Hepatocyte (in vitro differentiated cells): Measurements from ENCODE around the gene MAPKAP1. TPM values are rescaled to one million over a fixed set of nuclear protein-coding genes. Genes with fewer than 3 reads are reported as not detected.

Experiments used
- DNase-seq: peaks from one replicate; pipeline ENCODE4 v3.0.0-alpha.2; 2016; ENCODE audit warnings: low spot score
- H2AFZ ChIP-seq: fragments of 200-600 bp; sonication (generic); 2 replicates; pipeline ENCODE4 v1.6.0; 2016; ENCODE audit warnings: antibody characterized with exemption, mild to moderate bottlenecking
- H3K27ac ChIP-seq: fragments of 200-600 bp; sonication (generic); 2 replicates; pipeline ENCODE4 v1.5.1; 2016; ENCODE audit warnings: mild to moderate bottlenecking
- H3K27me3 ChIP-seq: fragments of 200-600 bp; sonication (generic); 2 replicates; pipeline ENCODE4 v1.6.1; 2016
- H3K36me3 ChIP-seq: fragments of 200-600 bp; sonication (generic); replicated peaks from 2 replicates; pipeline ENCODE4 v1.5.1; 2016; ENCODE audit warnings: low read depth; ENCODE audit not compliant: insufficient read depth
- H3K4me1 ChIP-seq: fragments of 200-600 bp; sonication (generic); 2 replicates; pipeline ENCODE4 v1.5.1; 2016; ENCODE audit warnings: mild to moderate bottlenecking, moderate library complexity; ENCODE audit not compliant: insufficient read depth
- H3K4me2 ChIP-seq: fragments of 200-600 bp; sonication (generic); 2 replicates; pipeline ENCODE4 v1.6.0; 2016
- H3K4me3 ChIP-seq: fragments of 200-600 bp; sonication (generic); 2 replicates; pipeline ENCODE4 v1.5.1; 2016; ENCODE audit warnings: mild to moderate bottlenecking
- H3K79me2 ChIP-seq: fragments of 200-600 bp; sonication (generic); 2 replicates; pipeline ENCODE4 v1.6.0; 2017; ENCODE audit warnings: mild to moderate bottlenecking
- H3K9me2 ChIP-seq: fragments of 200-600 bp; sonication (generic); replicated peaks from 2 replicates; pipeline ENCODE4 v1.6.0; 2017; ENCODE audit warnings: mild to moderate bottlenecking; ENCODE audit not compliant: insufficient read depth
- H3K9me3 ChIP-seq: fragments of 200-600 bp; sonication (generic); 2 replicates; pipeline ENCODE4 v1.5.1; 2016; ENCODE audit warnings: low read depth, mild to moderate bottlenecking
- H4K20me1 ChIP-seq: fragments of 200-600 bp; sonication (generic); 2 replicates; pipeline ENCODE4 v1.6.0; 2016; ENCODE audit warnings: mild to moderate bottlenecking; ENCODE audit not compliant: insufficient read depth, poor library complexity, severe bottlenecking
- EZH2 ChIP-seq: fragments of 200-600 bp; sonication (generic); IDR thresholded peaks from 2 replicates; pipeline ENCODE4 v1.6.1; 2016; ENCODE audit warnings: antibody characterized with exemption, mild to moderate bottlenecking, borderline replicate concordance
- EZH2phosphoT487 ChIP-seq: fragments of 200-600 bp; sonication (generic); IDR thresholded peaks from one replicate; pipeline ENCODE4 v1.6.1; 2018; ENCODE audit warnings: antibody characterized with exemption, mild to moderate bottlenecking, low read depth, moderate library complexity; ENCODE audit not compliant: unreplicated experiment, severe bottlenecking
- WGBS: methylation state at CpG from one replicate; pipeline ENCODE4 v1.1.6; 2016; ENCODE audit warnings: low lambda C conversion rate; ENCODE audit errors: missing lambda C conversion rate; 5-methylcytosine and 5-hydroxymethylcytosine counted together
- polyA plus RNA-seq: library from polyadenylated mRNA; unstranded; fragments of >200 nt; fragmentation: Nextera tagmentation; extraction: Ambion mirVana; gene quantifications from 2 replicates; pipeline ENCODE4 v1.2.1, GENCODE V29; 2016
- total RNA-seq: library from RNA; depleted of rRNA; stranded (reverse); fragments of >200 nt; gene quantifications from 2 replicates; pipeline ENCODE4 v1.2.3, GENCODE V29; 2014
- TF ChIP-seq, protein P1 (sequence below): fragments of 200-600 bp; sonication (generic); IDR thresholded peaks from 2 replicates; pipeline ENCODE4 v1.5.1; 2016; ENCODE audit warnings: antibody characterized with exemption, mild to moderate bottlenecking; ENCODE audit not compliant: poor library complexity

MAPKAP1 gene
- total and polyA plus RNA-seq, 2 experiments from 2014 or later = 74.5 to 79.4 TPM

DNA sequence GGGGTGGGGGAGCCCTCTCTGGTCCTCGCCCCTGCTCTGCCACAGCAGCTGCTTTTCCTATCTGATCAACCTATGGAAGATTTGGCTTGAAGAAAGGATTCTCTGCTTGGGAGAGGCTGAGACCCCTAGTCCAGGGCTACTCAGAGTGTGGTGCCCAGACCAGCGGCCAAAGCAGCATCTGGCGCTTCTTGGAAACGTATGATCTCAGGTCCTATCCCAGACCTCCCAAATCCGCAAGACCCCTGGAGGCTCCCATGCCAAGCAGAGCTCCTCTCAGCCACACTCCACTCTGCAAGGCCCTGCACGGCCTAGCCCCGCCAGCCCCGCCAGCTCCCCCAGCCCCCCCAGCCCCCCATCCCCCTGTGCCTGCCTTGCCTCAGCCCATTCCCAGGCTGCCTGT lies 263.6 kb downstream of the MAPKAP1 start:
- 96% methylated on average over 7 of the region's 8 CpGs for WGBS

DNA sequence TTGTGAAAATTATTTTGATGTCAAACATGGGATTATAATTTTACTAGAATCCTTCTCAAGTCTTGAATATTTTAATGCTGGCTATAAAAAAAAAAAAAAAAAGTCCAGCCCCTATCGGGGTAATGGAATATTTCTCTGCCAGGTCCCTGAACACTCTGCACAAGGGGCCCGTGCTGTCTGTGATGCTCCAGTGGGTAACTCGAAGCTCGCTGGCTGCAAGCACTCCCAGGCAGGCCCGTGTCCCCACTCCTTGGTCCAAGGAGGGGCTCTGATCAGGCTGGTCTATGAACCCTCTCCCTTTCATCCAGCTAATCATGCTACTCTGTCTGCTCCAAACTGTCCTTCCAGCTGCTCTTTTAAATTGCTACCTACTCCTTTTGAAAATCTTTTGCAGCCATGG lies 264.6 kb downstream of the MAPKAP1 start:
- TF ChIP-seq EZH2 (no peak), EZH2phosphoT487 (no peak)
- TF ChIP-seq, protein P1, sequence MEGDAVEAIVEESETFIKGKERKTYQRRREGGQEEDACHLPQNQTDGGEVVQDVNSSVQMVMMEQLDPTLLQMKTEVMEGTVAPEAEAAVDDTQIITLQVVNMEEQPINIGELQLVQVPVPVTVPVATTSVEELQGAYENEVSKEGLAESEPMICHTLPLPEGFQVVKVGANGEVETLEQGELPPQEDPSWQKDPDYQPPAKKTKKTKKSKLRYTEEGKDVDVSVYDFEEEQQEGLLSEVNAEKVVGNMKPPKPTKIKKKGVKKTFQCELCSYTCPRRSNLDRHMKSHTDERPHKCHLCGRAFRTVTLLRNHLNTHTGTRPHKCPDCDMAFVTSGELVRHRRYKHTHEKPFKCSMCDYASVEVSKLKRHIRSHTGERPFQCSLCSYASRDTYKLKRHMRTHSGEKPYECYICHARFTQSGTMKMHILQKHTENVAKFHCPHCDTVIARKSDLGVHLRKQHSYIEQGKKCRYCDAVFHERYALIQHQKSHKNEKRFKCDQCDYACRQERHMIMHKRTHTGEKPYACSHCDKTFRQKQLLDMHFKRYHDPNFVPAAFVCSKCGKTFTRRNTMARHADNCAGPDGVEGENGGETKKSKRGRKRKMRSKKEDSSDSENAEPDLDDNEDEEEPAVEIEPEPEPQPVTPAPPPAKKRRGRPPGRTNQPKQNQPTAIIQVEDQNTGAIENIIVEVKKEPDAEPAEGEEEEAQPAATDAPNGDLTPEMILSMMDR = no peak
- WGBS = 85% methylated on average over 5 of the region's 5 CpGs
- H3K27ac ChIP-seq = no peak overlapping the region
- H2AFZ ChIP-seq = no peak overlapping the region
- H3K36me3 ChIP-seq = no peaks in the 10 kb centered on the region
- no peak for DNase-seq
- no peaks in the 10 kb centered on the region for H3K9me3 ChIP-seq
- H3K4me3 ChIP-seq = no peak overlapping the region
- no peak overlapping the region for H3K4me2 ChIP-seq
- H3K9me2 ChIP-seq = no peaks in the 10 kb centered on the region
- no peaks in the 10 kb centered on the region for H3K4me1 ChIP-seq
- H3K79me2 ChIP-seq = no peaks in the 10 kb centered on the region
- H3K27me3 ChIP-seq = no peaks in the 10 kb centered on the region
- no peaks in the 10 kb centered on the region for H4K20me1 ChIP-seq

More for the DNA sequence above, 263.6 kb downstream of the MAPKAP1 start:
- H3K79me2 ChIP-seq = no peaks in the 10 kb centered on the region
- DNase-seq = no peak
- H3K4me1 ChIP-seq = no peaks in the 10 kb centered on the region
- H4K20me1 ChIP-seq = no peaks in the 10 kb centered on the region
- H3K9me2 ChIP-seq = no peaks in the 10 kb centered on the region
- no peak for TF ChIP-seq EZH2phosphoT487
- TF ChIP-seq, protein P1 = no peak
- TF ChIP-seq EZH2 = no peak
- no peaks in the 10 kb centered on the region for H3K9me3 ChIP-seq
- no peak overlapping the region for H2AFZ ChIP-seq
- no peak overlapping the region for H3K27ac ChIP-seq
- H3K4me3 ChIP-seq = no peak overlapping the region
- H3K36me3 ChIP-seq = no peaks in the 10 kb centered on the region
- H3K4me2 ChIP-seq = no peak overlapping the region
- H3K27me3 ChIP-seq = no peaks in the 10 kb centered on the region

DNA sequence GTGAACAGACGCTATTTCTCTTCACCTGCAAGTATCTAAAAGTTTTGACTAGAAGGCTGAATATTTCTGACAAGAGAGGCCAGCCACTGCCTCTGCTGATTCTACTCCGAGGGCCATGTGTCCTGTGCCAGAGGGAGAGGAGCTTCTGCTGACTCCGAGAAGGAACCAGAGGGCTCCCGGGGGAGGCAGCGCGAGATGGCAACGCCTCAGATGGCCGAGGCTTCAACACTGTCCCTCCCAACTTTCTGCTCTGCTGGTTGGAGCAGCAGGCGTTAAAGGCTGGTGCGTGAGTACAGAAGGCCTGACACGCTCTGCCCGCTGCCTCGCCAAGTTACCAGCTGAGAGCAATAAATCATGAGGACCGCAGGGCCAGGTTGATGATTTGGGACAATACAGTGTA lies 266.6 kb downstream of the MAPKAP1 start:
- Histone ChIP-seq H3K27ac (no peak overlapping the region), H3K27me3 (no peaks in the 10 kb centered on the region), H3K4me2 (no peak overlapping the region), H3K9me2 (no peaks in the 10 kb centered on the region), H2AFZ (no peak overlapping the region), H4K20me1 (no peaks in the 10 kb centered on the region), H3K4me1 (no peaks in the 10 kb centered on the region), H3K36me3 (no peaks in the 10 kb centered on the region), H3K9me3 (no peaks in the 10 kb centered on the region), H3K4me3 (no peak overlapping the region), H3K79me2 (no peaks in the 10 kb centered on the region)
- no peak for DNase-seq
- WGBS = 87% methylated on average over 14 of the region's 14 CpGs
- TF ChIP-seq, protein P1 = no peak
- TF ChIP-seq EZH2 = no peak
- TF ChIP-seq EZH2phosphoT487 = no peak
